HCT116 (cell line): Measurements from ENCODE around the gene ACSM3. TPM values are rescaled to one million over a fixed set of nuclear protein-coding genes. Genes with fewer than 3 reads are reported as not detected.

ENCODE experiments used
- ATAC-seq: fragments of 200-7000 bp; cut with Tn5 transposase; 2 replicates; pipeline ENCODE4 v1.9.1; 2020; ENCODE audit warnings: mild to moderate bottlenecking, moderate library complexity
- BruUV-seq: library from RNA; stranded (reverse); fragments of 400-500 nt; replicated peaks from 2 replicates; lab custom pipeline; 2021; lab: Mats Ljungman, UMichigan
- CTCF ChIA-PET: fragments of 300-600 bp; sonication (Branson Sonifier 250); formaldehyde crosslinking; loops from one replicate; lab custom pipeline; 2021; ENCODE audit warnings: antibody characterized with exemption; lab: Charles Lee
- POLR2A ChIA-PET: fragments of 300-600, 350-600 bp; sonication (Branson Sonifier 250); formaldehyde crosslinking; loops from one replicate; lab custom pipeline; 2021; ENCODE audit warnings: antibody characterized with exemption; lab: Charles Lee
- RAD21 ChIA-PET, 2 experiments: fragments of 300-600 bp; sonication (Branson Sonifier 250); formaldehyde crosslinking; loops; one replicate each; lab custom pipeline; 2023; ENCODE audit warnings: low total read pairs in 2 of 2; ENCODE audit not compliant: uncharacterized antibody in 2 of 2, unreplicated experiment in 2 of 2, low non-redundant PET in 1 of 2; lab: Charles Lee
- DNase-seq: peaks from one replicate; pipeline ENCODE4 v3.0.0-alpha.2; 2010; ENCODE audit warnings: low read depth, low spot score
- H2AFZ ChIP-seq: fragments of 200-600 bp; shearing (Covaris generic), sonication (generic); 2 replicates; pipeline ENCODE4 v1.6.1; 2017; ENCODE audit warnings: low read depth, mixed run types, mixed read lengths, antibody characterized with exemption, low read length; ENCODE audit not compliant: poor library complexity, severe bottlenecking
- H3K27ac ChIP-seq: 2 replicates; pipeline ENCODE4 v1.5.1; 2012; ENCODE audit warnings: low read depth, low read length
- H3K27me3 ChIP-seq: fragments of 200-600 bp; sonication (generic); 2 replicates; pipeline ENCODE4 v1.6.1; 2016; ENCODE audit warnings: mixed run types, low read length, mixed read lengths; ENCODE audit not compliant: insufficient read depth
- H3K36me3 ChIP-seq, 2 experiments: fragments of 200-500 bp in 1 of 2; fragments of 200-600 bp in 1 of 2; sonication (Bioruptor generic) in 1 of 2; sonication (generic) in 1 of 2; 2 replicates each; pipeline versions ENCODE4 v1.5.1 to v1.6.1; 2014 to 2016; ENCODE audit warnings: low read length in 2 of 2, inconsistent platforms in 1 of 2, mixed read lengths in 1 of 2, mixed run types in 1 of 2; ENCODE audit not compliant: insufficient read depth in 2 of 2, control insufficient read depth in 1 of 2
- H3K4me1 ChIP-seq, 2 experiments: fragments of 200-600 bp in 1 of 2; sonication (generic) in 1 of 2; 2 replicates each; pipeline versions ENCODE4 v1.5.1 to v1.6.1; 2012 to 2017; ENCODE audit warnings: low read length in 2 of 2, inconsistent platforms in 1 of 2, mild to moderate bottlenecking in 1 of 2, mixed read lengths in 1 of 2, mixed run types in 1 of 2, moderate library complexity in 1 of 2; ENCODE audit not compliant: insufficient read depth in 2 of 2, control insufficient read depth in 1 of 2
- H3K4me2 ChIP-seq: fragments of 200-600 bp; sonication (generic); 2 replicates; pipeline ENCODE4 v1.6.1; 2017; ENCODE audit warnings: mixed run types, low read length, mixed read lengths
- H3K4me3 ChIP-seq, 2 experiments: fragments of 200-600 bp in 1 of 2; sonication (generic) in 1 of 2; replicated peaks in 1 of 2; 2 replicates each; pipeline ENCODE4 v1.5.1; 2011 to 2016; ENCODE audit warnings: low read length in 2 of 2, control low read depth in 1 of 2, low read depth in 1 of 2, mild to moderate bottlenecking in 1 of 2, mixed read lengths in 1 of 2, mixed run types in 1 of 2
- H3K79me2 ChIP-seq: fragments of 200-600 bp; sonication (generic); 2 replicates; pipeline ENCODE4 v1.6.1; 2017; ENCODE audit warnings: mild to moderate bottlenecking, mixed run types, low read length, moderate library complexity, mixed read lengths; ENCODE audit not compliant: insufficient read depth
- H3K9ac ChIP-seq: fragments of 200-600 bp; sonication (generic); 2 replicates; pipeline ENCODE4 v1.6.1; 2016; ENCODE audit warnings: low read length, mixed read lengths
- H3K9me2 ChIP-seq: fragments of 200-600 bp; sonication (generic), shearing (Covaris generic); 2 replicates; pipeline ENCODE4 v1.6.1; 2017; ENCODE audit warnings: mixed run types, mild to moderate bottlenecking, moderate library complexity; ENCODE audit not compliant: insufficient read depth
- H3K9me3 ChIP-seq, 2 experiments: fragments of 200-500 bp in 1 of 2; fragments of 200-600 bp in 1 of 2; sonication (Bioruptor generic) in 1 of 2; sonication (generic) in 1 of 2; 2 replicates each; pipeline ENCODE4 v1.6.1; 2014 to 2017; ENCODE audit warnings: low read length in 2 of 2, mixed read lengths in 2 of 2, inconsistent platforms in 1 of 2, low read depth in 1 of 2, mild to moderate bottlenecking in 1 of 2, mixed run types in 1 of 2, moderate library complexity in 1 of 2; ENCODE audit not compliant: control insufficient read depth in 1 of 2, insufficient read depth in 1 of 2
- H4K20me1 ChIP-seq: fragments of 200-600 bp; sonication (generic), shearing (Covaris generic); 2 replicates; pipeline ENCODE4 v1.6.1; 2017; ENCODE audit warnings: mixed run types, mild to moderate bottlenecking, moderate library complexity; ENCODE audit not compliant: insufficient read depth
- ELF1 ChIP-seq: IDR thresholded peaks from 2 replicates; pipeline ENCODE4 v1.6.1; 2012; ENCODE audit warnings: low read depth, borderline replicate concordance
- EZH2 ChIP-seq: fragments of 200-600 bp; sonication (generic); IDR thresholded peaks from 2 replicates; pipeline ENCODE4 v1.6.1; 2017; ENCODE audit warnings: antibody characterized with exemption, mixed run types
- FOSL1 ChIP-seq: IDR thresholded peaks from 2 replicates; pipeline ENCODE4 v1.6.1; 2012; ENCODE audit warnings: low read depth
- POLR2AphosphoS5 ChIP-seq: IDR thresholded peaks from 2 replicates; pipeline ENCODE4 v1.6.1; 2011; ENCODE audit warnings: mild to moderate bottlenecking, low read depth, low read length, moderate library complexity
- SIN3A ChIP-seq: IDR thresholded peaks from 2 replicates; pipeline ENCODE4 v1.6.1; 2012; ENCODE audit warnings: low read depth
- YY1 ChIP-seq: IDR thresholded peaks from 2 replicates; pipeline ENCODE4 v1.6.1; 2011; ENCODE audit warnings: low read length, low read depth, moderate library complexity, mild to moderate bottlenecking; ENCODE audit not compliant: insufficient replicate concordance; ENCODE audit errors: extremely low read depth
- ZFX ChIP-seq: fragments of 450-650 bp; IDR thresholded peaks from 2 replicates; pipeline ENCODE4 v1.6.1; 2017
- ZNF274 ChIP-seq: fragments of 200-500 bp; sonication (Bioruptor generic); IDR thresholded peaks from 2 replicates; pipeline ENCODE4 v1.6.1; 2014; ENCODE audit warnings: mild to moderate bottlenecking, low read depth, low read length, inconsistent platforms
- intact Hi-C: fragments of 100-400 bp; cut with micrococcal nuclease; formaldehyde crosslinking; loops from 2 replicates; pipeline ENCODE4 v1.10.0; 2022
- total RNA-seq: library from RNA; stranded (reverse); gene quantifications from one replicate; pipeline ENCODE4 v1.2.1, GENCODE V29; 2021; ENCODE audit not compliant: unreplicated experiment
- TF ChIP-seq, protein P1 (sequence below): IDR thresholded peaks from 2 replicates; pipeline ENCODE4 v1.6.1; 2011; ENCODE audit warnings: mild to moderate bottlenecking, low read length, moderate library complexity; ENCODE audit not compliant: insufficient replicate concordance; ENCODE audit errors: extremely low read depth

ACSM3 gene
- total RNA-seq, 1 experiment from 2014 or later: 15.0 TPM

DNA sequence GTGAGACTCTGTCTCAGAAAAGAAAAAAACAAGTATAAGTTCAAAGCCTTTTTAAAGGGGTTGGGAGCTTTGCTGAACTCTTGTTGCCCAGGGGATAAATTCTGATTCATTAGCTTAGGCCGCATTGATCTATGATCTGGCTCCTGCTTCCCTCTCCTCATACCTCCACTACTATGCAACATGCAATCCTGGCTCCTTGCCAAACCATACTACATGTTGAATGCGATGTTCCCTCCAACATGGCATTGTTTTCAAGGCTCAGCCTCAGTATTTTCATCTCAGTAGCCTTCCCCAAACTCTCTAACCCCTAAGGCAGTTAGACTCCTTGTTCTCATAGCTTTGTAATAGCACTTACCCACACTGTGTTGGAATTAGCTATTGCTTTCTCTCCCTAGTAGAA lies 48.7 kb downstream of the ACSM3 start:
- CTCF ChIA-PET: no interaction called here
- no TSS peak for BruUV-seq
- ATAC-seq (no peak), DNase-seq (no peak)
- Histone ChIP-seq H3K9me2 (no peaks in the 10 kb centered on the region), H3K27me3 (no peaks in the 10 kb centered on the region), H3K4me1 (peaks cover 8 to 9% of the 10 kb centered on the region in 2 experiments), H3K27ac (no peak overlapping the region), H3K4me2 (no peak overlapping the region), H3K9me3 (no peaks in the 10 kb centered on the region), H3K36me3 (peaks cover 2 to 7% of the 10 kb centered on the region in 2 experiments; a peak in 2 of 4 replicates), H3K4me3 (no peak overlapping the region), H3K9ac (no peak overlapping the region), H4K20me1 (no peaks in the 10 kb centered on the region), H3K79me2 (peaks cover 7% of the 10 kb centered on the region), H2AFZ (no peak overlapping the region)
- RAD21 ChIA-PET: no interaction called here
- POLR2A ChIA-PET: no interaction called here
- intact Hi-C loops: no loop called here
- TF ChIP-seq ZFX (no peak), YY1 (no peak), EZH2 (no peak), ZNF274 (no peak), FOSL1 (no peak), POLR2AphosphoS5 (no peak), SIN3A (no peak), ELF1 (no peak)
- TF ChIP-seq, protein P1, sequence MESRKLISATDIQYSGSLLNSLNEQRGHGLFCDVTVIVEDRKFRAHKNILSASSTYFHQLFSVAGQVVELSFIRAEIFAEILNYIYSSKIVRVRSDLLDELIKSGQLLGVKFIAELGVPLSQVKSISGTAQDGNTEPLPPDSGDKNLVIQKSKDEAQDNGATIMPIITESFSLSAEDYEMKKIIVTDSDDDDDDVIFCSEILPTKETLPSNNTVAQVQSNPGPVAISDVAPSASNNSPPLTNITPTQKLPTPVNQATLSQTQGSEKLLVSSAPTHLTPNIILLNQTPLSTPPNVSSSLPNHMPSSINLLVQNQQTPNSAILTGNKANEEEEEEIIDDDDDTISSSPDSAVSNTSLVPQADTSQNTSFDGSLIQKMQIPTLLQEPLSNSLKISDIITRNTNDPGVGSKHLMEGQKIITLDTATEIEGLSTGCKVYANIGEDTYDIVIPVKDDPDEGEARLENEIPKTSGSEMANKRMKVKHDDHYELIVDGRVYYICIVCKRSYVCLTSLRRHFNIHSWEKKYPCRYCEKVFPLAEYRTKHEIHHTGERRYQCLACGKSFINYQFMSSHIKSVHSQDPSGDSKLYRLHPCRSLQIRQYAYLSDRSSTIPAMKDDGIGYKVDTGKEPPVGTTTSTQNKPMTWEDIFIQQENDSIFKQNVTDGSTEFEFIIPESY: no peak
